ENCODE data around the gene ATP5F1C.

ATP5F1C gene

GRCh38 chr10:7794251-7795026, 6.5 kb downstream of the ATP5F1C start:
- in situ Hi-C loops (cut with MboI; ENCODE audit: low pct_unique_long_range_greater_than_20kb, low sequenced_read_pairs, unreplicated experiment): no loop called here
- no peak for DNase-seq (ENCODE audit: low spot score)
- TF ChIP-seq CTCF (IDR thresholded peaks at IDR 0.05; ENCODE audit: extremely low read depth, insufficient read depth, missing control alignments): no peak

- in situ Hi-C loops (cut with MboI; ENCODE audit: low pct_unique_long_range_greater_than_20kb, low sequenced_read_pairs, unreplicated experiment): no loop called here
- DNase-seq (ENCODE audit: low spot score): no peak
- no peak for TF ChIP-seq CTCF (IDR thresholded peaks at IDR 0.05; ENCODE audit: extremely low read depth, insufficient read depth, missing control alignments)
These were observed 7.6 kb downstream of the ATP5F1C start for GRCh38 chr10:7795605-7796004.

- in situ Hi-C loops (cut with MboI; ENCODE audit: low pct_unique_long_range_greater_than_20kb, low sequenced_read_pairs, unreplicated experiment): no loop called here
- no peak for TF ChIP-seq CTCF (IDR thresholded peaks at IDR 0.05; ENCODE audit: extremely low read depth, insufficient read depth, missing control alignments)
- no peak for DNase-seq (ENCODE audit: low spot score)
These were observed 9.6 kb downstream of the ATP5F1C start for GRCh38 chr10:7797582-7797981.

GRCh38 chr10:7802606-7803005, 14.6 kb downstream of the ATP5F1C start:
- in situ Hi-C loops (cut with MboI; ENCODE audit: low pct_unique_long_range_greater_than_20kb, low sequenced_read_pairs, unreplicated experiment): no loop called here
- TF ChIP-seq CTCF (IDR thresholded peaks at IDR 0.05; ENCODE audit: extremely low read depth, insufficient read depth, missing control alignments): no peak
- DNase-seq (ENCODE audit: low spot score): no peak

GRCh38 chr10:7804216-7804615, 16.2 kb downstream of the ATP5F1C start:
- in situ Hi-C loops (cut with MboI; ENCODE audit: low pct_unique_long_range_greater_than_20kb, low sequenced_read_pairs, unreplicated experiment): no loop called here
- no peak for DNase-seq (ENCODE audit: low spot score)
- no peak for TF ChIP-seq CTCF (IDR thresholded peaks at IDR 0.05; ENCODE audit: extremely low read depth, insufficient read depth, missing control alignments)

- in situ Hi-C loops (cut with MboI; ENCODE audit: low pct_unique_long_range_greater_than_20kb, low sequenced_read_pairs, unreplicated experiment): no loop called here
- no peak for TF ChIP-seq CTCF (IDR thresholded peaks at IDR 0.05; ENCODE audit: extremely low read depth, insufficient read depth, missing control alignments)
- no peak for DNase-seq (ENCODE audit: low spot score)
These were observed 16.8 kb downstream of the ATP5F1C start for GRCh38 chr10:7804741-7805140.
